Heart left ventricle (tissue), 16 donors: ENCODE results near the gene MRPL30. TPM values are rescaled to one million over a fixed set of nuclear protein-coding genes. Genes with fewer than 3 reads are reported as not detected.
"Not testable (repeated sequence)": the region's sequence is repeated elsewhere in the genome, so short reads cannot be mapped to it uniquely, and the experiment has no call there.

Experiments used
- ATAC-seq, 4 donors: fragments of 200-7000 bp; cut with Tn5 transposase; one replicate each; pipeline ENCODE4 v1.9.1; 2020 to 2022; ENCODE audit warnings: moderate library complexity in 4 of 4, mild to moderate bottlenecking in 3 of 4, moderate number of reproducible peaks in 1 of 4
- DNase-seq, 5 donors: peaks; one replicate each; pipeline ENCODE4 v3.0.0-alpha.2; 2020
- H3K27ac ChIP-seq, 12 donors: fragments of 200-600 bp; sonication (generic) in 4 of 12; one replicate each; pipeline versions ENCODE4 v1.5.0 to v1.8.0; 2016 to 2022; ENCODE audit warnings: mild to moderate bottlenecking in 2 of 12
- H3K27me3 ChIP-seq, 9 donors: fragments of 200-600 bp; sonication (generic) in 2 of 9; one replicate each; pipeline versions ENCODE4 v1.5.1 to v1.8.0; 2016 to 2022; ENCODE audit warnings: mild to moderate bottlenecking in 3 of 9
- H3K36me3 ChIP-seq, 9 donors: fragments of 200-600 bp; sonication (generic) in 2 of 9; one replicate each; pipeline versions ENCODE4 v1.5.0 to v1.8.0; 2018 to 2022; ENCODE audit warnings: mild to moderate bottlenecking in 2 of 9
- H3K4me1 ChIP-seq, 12 donors: fragments of 200-600 bp; sonication (generic) in 4 of 12; one replicate each; pipeline versions ENCODE4 v1.5.0 to v1.8.0; 2016 to 2022; ENCODE audit warnings: mild to moderate bottlenecking in 3 of 12
- H3K4me3 ChIP-seq, 12 donors: fragments of 200-600 bp; sonication (generic) in 4 of 12; one replicate each; pipeline versions ENCODE4 v1.5.0 to v1.8.0; 2017 to 2022; ENCODE audit warnings: mild to moderate bottlenecking in 9 of 12, moderate library complexity in 4 of 12
- H3K9me3 ChIP-seq, 12 donors: fragments of 200-600 bp; sonication (generic) in 4 of 12; one replicate each; pipeline versions ENCODE4 v1.5.0 to v1.8.0; 2016 to 2022; ENCODE audit warnings: mild to moderate bottlenecking in 1 of 12
- POLR2A ChIP-seq, 2 donors: fragments of 450-650 bp; IDR thresholded peaks; one replicate each; pipeline ENCODE4 v1.6.1; 2017; ENCODE audit warnings: antibody characterized with exemption in 2 of 2, mild to moderate bottlenecking in 2 of 2, moderate library complexity in 2 of 2
- WGBS, 4 donors: extraction: QIAGEN DNeasy Blood & Tissue Kit in 2 of 4; methylation state at CpG; one replicate each; pipeline versions ENCODE4 v1.1.5 to v1.1.7; 2013 to 2018; 5-methylcytosine and 5-hydroxymethylcytosine counted together
- intact Hi-C, 10 donors: fragments of 100-400 bp; cut with DNase I; formaldehyde crosslinking; loops; one replicate each; pipeline versions ENCODE4 v1.11.1 to v1.14.2; 2022
- long read RNA-seq, 3 donors: library from polyadenylated mRNA; unstranded; transcript quantifications; one replicate each; pipeline ENCODE4 v2.0.0, GENCODE V29; 2020 to 2021
- polyA plus RNA-seq, 2 donors: library from polyadenylated mRNA; stranded (reverse); fragments of 200-250 nt; gene quantifications; one replicate each; pipeline ENCODE4 v1.2.3, GENCODE V29; 2013
- total RNA-seq, 9 donors: library from RNA; depleted of rRNA in 2 of 9; stranded (reverse); fragments of >200 nt in 2 of 9; fragmentation: NEBNext Ultra II Directional in 3 of 9; extraction: Animal tissue kit (Norgen Biotek cat#: 25700) in 3 of 9; gene quantifications; one replicate each; pipeline versions ENCODE4 v1.1.0 to v1.2.4, GENCODE V29; 2016 to 2023
- TF ChIP-seq, protein P1 (sequence below), 12 donors: fragments of 200-600 bp; sonication (generic) in 4 of 12; IDR thresholded peaks; one replicate each; pipeline versions ENCODE4 v1.5.0 to v1.8.0; 2018 to 2022; ENCODE audit warnings: antibody characterized with exemption in 12 of 12, mild to moderate bottlenecking in 5 of 12
- donor health status: ischemic (EF 13 %, LVEDD 7.1; RV severe dilation, severe dysfunction).
- donor health status: healthy with polysubstance abuse.
- donor health status: DM: no; HTN: yes; CAD: no.
- donor health status: DM: no; HTN: no; CAD: no.
- donor health status: ischemic (EF 25% LVEDD 6.9; RV normal size, moderate dysfunction).
- donor health status: ischemic (EF 25% LVEDD 5.7; RV mildly dilated, moderate dysfunction).
- donor health status: healthy.
- donor health status: DM: yes; HTN: yes; CAD: no.
- donor health status: ischemic (EF 35%, LVEDD 5.7; RV mildly dilated, moderate dysfunction).
- donor health status: nonischemic (EF 11% LVEDD 7.7; RV severe dilation, severe dysfunction).
- donor health status: DM: yes; HTN: yes; CAD: no.
- donor health status: PGD.
- donor health status: ischemic (EF 29% LVEDD 5.4; RV normal size, mild dysfunction).
- donor health status: nonischemic (EF 23%, LVEDD 6.1; RV moderate dilation, normal function).

MRPL30 gene
- total RNA-seq (10 to 100 TPM; 26.4 to 38.3 (median 34.3) TPM), polyA plus RNA-seq (10 to 100 TPM; 24.9 to 30.7 TPM)
- long read RNA-seq, donor 1, transcript MRPL30-201 (6 exons, 2,605 nt) = major isoform, 14 of 23 reads
- long read RNA-seq, donor 1, partial matches to known transcripts = 3 of 23 reads
- long read RNA-seq, donor 1, other reads (novel, unspliced or antisense) = 6 of 23 reads
- long read RNA-seq, donor 2, transcript MRPL30-201 (6 exons, 2,605 nt) = major isoform, 68 of 91 reads
- long read RNA-seq, donor 2, partial matches to known transcripts = 1 of 91 reads
- long read RNA-seq, donor 2, other reads (novel, unspliced or antisense) = 22 of 91 reads
- long read RNA-seq, donor 3, transcript MRPL30-201 (6 exons, 2,605 nt) = major isoform, 31 of 50 reads
- long read RNA-seq, donor 3, partial matches to known transcripts = 16 of 50 reads
- long read RNA-seq, donor 3, other reads (novel, unspliced or antisense) = 3 of 50 reads

DNA sequence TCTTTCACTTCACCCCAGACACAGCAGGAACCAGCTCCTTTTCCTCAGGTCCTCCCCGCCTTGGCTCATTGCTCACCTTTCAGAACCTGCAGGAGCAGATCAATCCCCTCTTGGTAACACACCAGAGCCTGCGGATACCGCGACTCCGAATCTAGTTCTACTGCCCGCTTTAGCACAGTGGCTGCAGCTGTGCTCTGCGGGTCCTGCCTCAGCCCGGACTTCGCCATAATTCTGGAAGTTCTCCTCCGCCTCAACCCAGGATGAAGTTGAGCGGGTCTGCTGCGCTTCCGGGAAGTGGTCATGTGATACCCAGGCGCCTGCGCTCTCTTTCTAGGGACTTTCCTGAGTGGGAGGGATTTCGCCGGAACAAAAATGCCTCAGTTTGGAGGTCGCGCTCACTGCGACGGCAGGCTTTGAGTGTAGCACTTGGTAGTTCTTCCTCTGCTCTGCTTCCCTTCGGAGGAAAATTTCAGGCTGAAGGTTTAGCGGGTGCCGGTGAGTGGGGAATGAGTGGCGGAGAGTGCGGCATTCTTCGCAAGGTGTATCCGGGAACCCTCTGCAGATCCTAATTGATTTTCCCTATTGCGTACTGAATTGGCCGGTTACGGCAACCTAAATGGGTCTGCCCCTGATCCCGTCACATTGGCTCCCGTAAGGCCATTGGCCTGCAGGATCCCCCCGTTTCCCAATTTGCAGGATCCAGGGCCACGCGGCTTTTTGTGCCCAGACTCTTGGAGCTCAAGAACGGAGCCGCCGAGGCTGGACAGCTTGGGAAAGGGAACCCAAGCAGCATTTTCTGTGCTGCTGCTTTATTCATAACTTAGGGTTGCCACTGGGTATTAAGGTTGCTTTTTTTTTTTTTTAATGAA is at the start of gene MRPL30, which contains the start of gene MITD1:
MRPL30 (plus strand) TSS at position 430 of the 869 bp plus-strand sequence. CDS start 5,020 bp downstream, outside the sequence.
MITD1 (minus strand) TSS at position 304 of the 869 bp plus-strand sequence; CDS start at position 227, 77 bp downstream.
- Histone ChIP-seq H3K36me3 (peaks cover 0 to 10% (median 0%) of the 10 kb centered on the region in 9 donors), H3K4me1 (peaks cover 4 to 56% (median 28%) of the 10 kb centered on the region in 12 donors), H3K27me3 (no peaks in the 10 kb centered on the region), H3K27ac (peak within 1 kb of the TSS in 11 of 12 donors; percentile 57 to 92 (median 78)), H3K4me3 (peak within 1 kb of the TSS; percentile 66 to 92 (median 80)), H3K9me3 (no peaks in the 10 kb centered on the region)
- WGBS, 4 donors = 0 to 1% (median 0%) methylated on average over 39 of the region's 39 CpGs
- DNase-seq (peak; percentile 92 to 94 (median 93)), ATAC-seq (peak; percentile 98 to 99 (median 98))
- intact Hi-C loops = loop anchor here in 8 of 10 donors (1.0 to 10.0 kb wide), 7 partner anchors 27 to 314 kb away; partner anchors contain the start of genes TXNDC9 (in 8 of the 8), EIF5B (in 6 of the 8), REV1 (in 3 of the 8) and C2orf15 (in 1 of the 8)
- peak in 1 of 2 donors; percentile 77 for TF ChIP-seq POLR2A (IDR thresholded peaks at IDR 0.05)
- TF ChIP-seq, protein P1, sequence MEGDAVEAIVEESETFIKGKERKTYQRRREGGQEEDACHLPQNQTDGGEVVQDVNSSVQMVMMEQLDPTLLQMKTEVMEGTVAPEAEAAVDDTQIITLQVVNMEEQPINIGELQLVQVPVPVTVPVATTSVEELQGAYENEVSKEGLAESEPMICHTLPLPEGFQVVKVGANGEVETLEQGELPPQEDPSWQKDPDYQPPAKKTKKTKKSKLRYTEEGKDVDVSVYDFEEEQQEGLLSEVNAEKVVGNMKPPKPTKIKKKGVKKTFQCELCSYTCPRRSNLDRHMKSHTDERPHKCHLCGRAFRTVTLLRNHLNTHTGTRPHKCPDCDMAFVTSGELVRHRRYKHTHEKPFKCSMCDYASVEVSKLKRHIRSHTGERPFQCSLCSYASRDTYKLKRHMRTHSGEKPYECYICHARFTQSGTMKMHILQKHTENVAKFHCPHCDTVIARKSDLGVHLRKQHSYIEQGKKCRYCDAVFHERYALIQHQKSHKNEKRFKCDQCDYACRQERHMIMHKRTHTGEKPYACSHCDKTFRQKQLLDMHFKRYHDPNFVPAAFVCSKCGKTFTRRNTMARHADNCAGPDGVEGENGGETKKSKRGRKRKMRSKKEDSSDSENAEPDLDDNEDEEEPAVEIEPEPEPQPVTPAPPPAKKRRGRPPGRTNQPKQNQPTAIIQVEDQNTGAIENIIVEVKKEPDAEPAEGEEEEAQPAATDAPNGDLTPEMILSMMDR (IDR thresholded peaks at IDR 0.05) = no peak

DNA sequence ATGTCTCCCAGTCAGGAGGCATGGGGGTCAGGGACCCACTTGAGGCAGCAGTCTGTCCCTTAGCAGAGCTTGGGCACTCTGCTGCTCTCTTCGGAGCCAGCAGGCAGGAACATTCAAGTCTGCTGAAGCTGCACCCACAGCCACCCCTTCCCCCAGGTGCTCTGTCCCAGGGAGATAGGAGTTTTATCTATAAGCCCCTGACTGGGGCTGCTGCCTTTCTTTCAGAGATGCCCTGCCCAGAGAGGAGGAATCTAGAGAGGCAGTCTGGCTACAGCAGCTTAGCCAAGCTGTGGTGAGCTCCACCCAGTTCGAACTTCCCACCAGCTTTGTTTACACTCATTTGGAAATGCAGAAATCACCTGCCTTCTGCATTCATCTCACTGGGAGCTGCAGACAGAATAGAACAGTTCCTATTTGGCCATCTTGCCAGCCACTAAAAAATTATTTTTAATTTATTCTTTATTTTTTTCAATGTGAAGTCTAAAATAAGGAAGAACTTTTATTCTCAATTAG is 45.9 kb upstream of the MRPL30 start:
- H3K4me1 ChIP-seq, DNase-seq, ATAC-seq, H3K27me3 ChIP-seq, H3K36me3 ChIP-seq, H3K27ac ChIP-seq, H3K4me3 ChIP-seq, intact Hi-C loops: not testable (repeated sequence)
- peaks cover 0 to 37% (median 12%) of the 10 kb centered on the region in 12 donors for H3K9me3 ChIP-seq
- WGBS, 4 donors = 84 to 93% (median 91%) methylated on average over 2 of the region's 2 CpGs

DNA sequence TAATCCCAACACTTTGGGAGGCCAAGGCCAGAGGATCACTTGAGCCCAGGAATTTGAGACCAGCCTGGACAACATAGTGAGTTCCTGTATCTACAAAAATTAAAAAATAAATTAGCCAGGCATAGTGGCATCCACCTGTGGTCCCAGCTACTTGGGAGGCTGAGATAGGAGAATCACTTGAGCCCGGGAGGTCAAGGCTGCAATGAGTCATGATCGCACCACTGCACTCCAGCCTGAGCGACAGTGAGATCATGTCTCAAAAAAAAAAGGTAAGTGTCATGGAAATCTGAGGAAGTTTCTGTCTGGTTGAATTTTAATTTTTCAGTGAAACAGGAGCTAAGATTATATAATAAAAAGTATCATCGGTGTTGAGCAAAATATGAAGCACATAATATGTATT is 42.0 kb upstream of the MRPL30 start:
- Histone ChIP-seq H3K27me3 (no peaks in the 10 kb centered on the region), H3K36me3 (no peaks in the 10 kb centered on the region), H3K4me1 (peaks cover 0 to 15% (median 4%) of the 10 kb centered on the region in 12 donors), H3K4me3 (no peak overlapping the region), H3K27ac (no peak overlapping the region), H3K9me3 (no peaks in the 10 kb centered on the region)
- no peak for TF ChIP-seq POLR2A (IDR thresholded peaks at IDR 0.05)
- TF ChIP-seq, protein P1 (IDR thresholded peaks at IDR 0.05) = no peak
- intact Hi-C loops = no loop called here
- WGBS, 4 donors = 96 to 98% (median 97%) methylated on average over 4 of the region's 4 CpGs
- ATAC-seq = no peak
- no peak for DNase-seq
